ENCODE data around the gene FBH1.

- TF ChIP-seq CTCF (IDR thresholded peaks at IDR 0.05 in 4 of 5, conservative IDR thresholded peaks at IDR 0.05 in 1 of 5) (no peak), POLR2A (IDR thresholded peaks at IDR 0.05) (no peak)
Observed at GRCh38 chr10:5932345-5932744, 42.3 kb downstream of the FBH1 start.

Data from gastrocnemius medialis (tissue), 4 donors.